SU-DHL-6 (cell line): ENCODE results near the gene GMDS.

Experiments
- EZH2phosphoT487 ChIP-seq: fragments of 200-600 bp; sonication (generic), shearing (Covaris generic); conservative IDR thresholded peaks from 2 replicates; pipeline ENCODE4 v1.6.1; 2018; ENCODE audit warnings: mild to moderate bottlenecking, antibody characterized with exemption, low read length, moderate library complexity, mixed read lengths
- TF ChIP-seq, protein P1 (sequence below): fragments of 200-600 bp; sonication (generic); IDR thresholded peaks from one replicate; pipeline ENCODE4 v1.5.1; 2017; ENCODE audit warnings: antibody characterized with exemption, mild to moderate bottlenecking, low read length, moderate library complexity; ENCODE audit not compliant: insufficient read depth, poor library complexity, severe bottlenecking

DNA sequence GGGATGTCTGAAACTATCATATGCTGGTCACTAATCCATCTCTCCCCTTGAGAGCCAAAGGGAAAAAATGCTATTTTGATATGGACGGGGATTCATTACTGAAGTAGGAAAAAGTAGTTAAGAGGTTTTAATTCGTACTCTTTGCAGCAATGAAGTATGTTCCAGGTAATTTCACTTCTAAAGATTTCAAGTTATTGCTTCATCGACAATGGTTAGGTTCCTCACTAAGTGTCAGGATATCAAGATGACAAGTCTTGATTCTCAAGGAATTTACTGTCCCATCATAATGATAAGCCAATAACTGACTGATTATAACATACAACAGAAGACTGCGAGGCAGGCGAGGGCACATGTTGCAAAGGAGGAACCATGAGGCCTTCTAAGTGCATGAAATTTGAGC, 57.0 kb downstream of the GMDS start:
- TF ChIP-seq, protein P1, sequence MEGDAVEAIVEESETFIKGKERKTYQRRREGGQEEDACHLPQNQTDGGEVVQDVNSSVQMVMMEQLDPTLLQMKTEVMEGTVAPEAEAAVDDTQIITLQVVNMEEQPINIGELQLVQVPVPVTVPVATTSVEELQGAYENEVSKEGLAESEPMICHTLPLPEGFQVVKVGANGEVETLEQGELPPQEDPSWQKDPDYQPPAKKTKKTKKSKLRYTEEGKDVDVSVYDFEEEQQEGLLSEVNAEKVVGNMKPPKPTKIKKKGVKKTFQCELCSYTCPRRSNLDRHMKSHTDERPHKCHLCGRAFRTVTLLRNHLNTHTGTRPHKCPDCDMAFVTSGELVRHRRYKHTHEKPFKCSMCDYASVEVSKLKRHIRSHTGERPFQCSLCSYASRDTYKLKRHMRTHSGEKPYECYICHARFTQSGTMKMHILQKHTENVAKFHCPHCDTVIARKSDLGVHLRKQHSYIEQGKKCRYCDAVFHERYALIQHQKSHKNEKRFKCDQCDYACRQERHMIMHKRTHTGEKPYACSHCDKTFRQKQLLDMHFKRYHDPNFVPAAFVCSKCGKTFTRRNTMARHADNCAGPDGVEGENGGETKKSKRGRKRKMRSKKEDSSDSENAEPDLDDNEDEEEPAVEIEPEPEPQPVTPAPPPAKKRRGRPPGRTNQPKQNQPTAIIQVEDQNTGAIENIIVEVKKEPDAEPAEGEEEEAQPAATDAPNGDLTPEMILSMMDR: no peak
- TF ChIP-seq EZH2phosphoT487: no peak
